Measurements from ENCODE around the gene PTAFR.

The PTAFR gene

DNA sequence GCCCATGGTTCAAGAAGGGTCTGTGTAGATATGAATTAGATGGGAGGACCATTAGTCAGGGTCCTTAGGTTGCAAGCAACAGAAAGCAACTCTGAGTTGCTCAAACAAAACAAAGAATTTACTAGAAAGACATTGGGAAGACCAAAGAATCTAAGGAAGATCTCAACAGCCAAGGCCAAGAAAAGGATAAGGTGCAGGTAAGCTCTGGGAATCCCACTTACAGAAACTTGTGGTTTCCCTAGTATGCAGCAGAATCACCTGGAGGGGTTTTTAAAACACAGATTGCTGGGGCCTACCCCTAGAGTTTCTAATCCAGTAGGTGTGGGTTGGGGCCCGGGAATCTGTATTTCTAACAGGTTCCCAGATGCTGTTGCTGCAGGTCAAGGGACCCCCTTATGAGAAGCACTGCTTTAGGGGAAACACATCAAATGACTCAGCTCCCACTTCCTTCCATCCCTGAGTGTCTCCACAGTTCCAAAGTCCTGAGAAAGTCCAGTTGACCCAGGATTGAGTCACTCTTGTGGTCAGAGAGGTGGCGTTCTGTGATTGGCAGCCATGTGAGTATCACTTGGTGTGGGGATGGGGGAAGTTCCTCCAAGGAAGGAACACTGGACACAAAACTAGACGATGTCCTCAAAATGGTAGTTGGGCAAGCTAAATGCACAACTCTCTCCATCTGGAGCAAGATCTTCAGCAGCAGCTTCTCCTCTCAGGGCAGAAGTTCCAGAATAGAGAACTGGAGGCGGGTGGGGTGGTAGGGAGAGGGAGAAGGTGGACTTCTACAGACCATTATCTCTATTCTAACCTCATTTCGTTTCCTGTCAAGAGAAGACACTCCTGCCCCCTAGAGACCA lies 63.9 kb downstream of the PTAFR start:
- DNase-seq, result no peak

DNA sequence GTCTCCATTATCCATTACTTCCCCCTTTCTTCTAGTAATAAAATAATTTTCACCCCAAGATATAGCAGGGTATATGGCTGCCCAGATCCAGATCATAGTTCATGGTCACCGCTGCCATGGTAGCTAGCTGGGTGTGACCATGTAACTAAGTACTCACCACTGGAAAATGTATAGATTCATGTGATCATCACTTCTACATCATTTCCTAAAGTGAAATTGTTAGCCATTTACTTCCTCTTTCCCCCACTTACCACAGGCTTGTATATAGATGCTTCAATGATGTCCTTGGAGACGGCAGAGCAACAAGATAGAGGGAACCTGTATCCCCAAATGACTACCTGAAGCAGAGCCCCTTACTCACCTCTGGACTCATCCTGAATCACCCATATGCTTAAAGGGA lies 65.3 kb downstream of the PTAFR start:
- no peak for DNase-seq

GRCh38 chr1:28110555-28110954 lies 65.9 kb downstream of the PTAFR start:
- DNase-seq, result no peak

DNA sequence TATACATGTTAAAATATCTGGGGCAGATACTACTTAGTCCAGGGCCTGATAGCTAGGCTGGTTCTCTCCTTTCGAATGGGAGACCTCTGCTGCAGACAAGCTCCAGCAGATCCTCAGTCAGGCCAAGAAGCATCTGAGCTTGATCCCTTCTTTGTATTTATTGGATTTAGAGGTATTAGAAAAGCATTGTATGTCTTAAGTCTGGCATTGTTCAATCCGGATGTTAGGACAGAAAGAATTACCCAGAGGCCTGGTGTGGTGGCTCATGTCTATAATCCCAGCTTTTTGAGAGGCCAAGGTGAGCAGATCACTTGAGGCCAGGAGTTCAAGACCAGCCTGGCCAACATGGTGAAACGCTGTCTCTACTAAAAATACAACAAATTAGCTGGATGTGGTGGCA lies 66.9 kb downstream of the PTAFR start:
- DNase-seq, result no peak

DNA sequence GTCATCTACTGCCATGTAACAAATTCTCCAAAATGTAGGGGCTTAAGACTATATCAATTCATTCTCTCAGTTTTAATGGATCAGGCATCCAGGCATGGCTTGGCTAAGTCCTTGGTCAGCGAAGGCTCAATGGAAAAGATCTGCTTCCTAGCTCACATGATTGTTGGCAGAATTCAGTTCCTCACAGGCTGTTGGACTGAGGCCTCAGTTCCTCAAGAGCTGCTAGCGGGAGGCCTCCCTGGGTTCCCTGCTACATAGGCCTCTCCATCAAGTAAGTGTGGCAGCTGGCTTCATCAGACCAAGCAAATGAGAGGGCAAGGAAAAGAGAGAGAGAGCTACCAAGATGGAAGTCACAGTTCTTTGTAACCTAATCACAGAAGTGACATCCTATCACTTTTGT lies 68.5 kb downstream of the PTAFR start:
- DNase-seq, result no peak

GRCh38 chr1:28104866-28105467 lies 71.5 kb downstream of the PTAFR start:
- DNase-seq, result no peak

- no peak for DNase-seq
Measured at GRCh38 chr1:28102189-28102588, 74.3 kb downstream of the PTAFR start.

- no peak for DNase-seq
Measured at GRCh38 chr1:28099050-28099769, 77.3 kb downstream of the PTAFR start.
